ENCODE results near the gene ULK3.
A peak's percentile ranks its signal among the peaks of the same experiment; 100 is the strongest.

The ULK3 gene

GRCh38 chr15:74798388-74799254 is 44.3 kb downstream of the ULK3 start:
- DNase-seq: no peak

- no peak for DNase-seq
These were observed 46.9 kb downstream of the ULK3 start for GRCh38 chr15:74795966-74796625.

GRCh38 chr15:74794970-74795349 is 48.0 kb downstream of the ULK3 start:
- no peak for DNase-seq

- DNase-seq: no peak
These were observed 48.5 kb downstream of the ULK3 start for GRCh38 chr15:74794248-74794969.

- DNase-seq: no peak
These were observed 49.6 kb downstream of the ULK3 start for GRCh38 chr15:74793135-74794028.

GRCh38 chr15:74792227-74793016 is 50.5 kb downstream of the ULK3 start:
- no peak for DNase-seq

- DNase-seq: no peak
These were observed 51.3 kb downstream of the ULK3 start for GRCh38 chr15:74791667-74792066.

- no peak for DNase-seq
These were observed 51.9 kb downstream of the ULK3 start for GRCh38 chr15:74791007-74791406.

GRCh38 chr15:74790080-74790916 is 52.7 kb downstream of the ULK3 start:
- no peak for DNase-seq

- no peak for DNase-seq
These were observed 53.2 kb downstream of the ULK3 start for GRCh38 chr15:74789741-74790079.

GRCh38 chr15:74789171-74789631 is 53.8 kb downstream of the ULK3 start:
- DNase-seq: no peak

- DNase-seq: no peak
These were observed 54.2 kb downstream of the ULK3 start for GRCh38 chr15:74788683-74789151.

GRCh38 chr15:74788042-74788682 is 54.8 kb downstream of the ULK3 start:
- DNase-seq: no peak

GRCh38 chr15:74787251-74788041 is 55.5 kb downstream of the ULK3 start:
- DNase-seq: peak; percentile 75

- DNase-seq: no peak
These were observed 56.3 kb downstream of the ULK3 start for GRCh38 chr15:74786551-74787165.
